Liver (tissue), 9 donors: ENCODE data around the gene CYREN. TPM values are rescaled to one million over a fixed set of nuclear protein-coding genes. Genes with fewer than 3 reads are reported as not detected.

ENCODE experiments used
- DNase-seq: peaks from one replicate; pipeline ENCODE4 v3.0.0-alpha.2; 2017; ENCODE audit warnings: low spot score
- H3K27ac ChIP-seq, 2 donors: one replicate each; pipeline ENCODE4 v1.7.0; 2013; ENCODE audit warnings: inconsistent platforms in 2 of 2, low read length in 2 of 2, control low read depth in 1 of 2, low read depth in 1 of 2, mild to moderate bottlenecking in 1 of 2
- H3K27me3 ChIP-seq, 4 donors: one replicate each; pipeline versions ENCODE4 v1.6.1 to v1.7.0; 2013; ENCODE audit warnings: low read length in 3 of 4, inconsistent platforms in 1 of 4, mild to moderate bottlenecking in 1 of 4, moderate library complexity in 1 of 4; ENCODE audit not compliant: control insufficient read depth in 4 of 4, insufficient read depth in 4 of 4
- H3K36me3 ChIP-seq, 4 donors: one replicate each; pipeline versions ENCODE4 v1.6.1 to v1.7.0; 2013; ENCODE audit warnings: low read length in 3 of 4, mild to moderate bottlenecking in 3 of 4, low read depth in 1 of 4, moderate library complexity in 1 of 4; ENCODE audit not compliant: control insufficient read depth in 4 of 4, insufficient read depth in 3 of 4
- H3K4me1 ChIP-seq, 4 donors: one replicate each; pipeline versions ENCODE4 v1.6.1 to v1.7.0; 2013; ENCODE audit warnings: low read length in 3 of 4, mild to moderate bottlenecking in 3 of 4, moderate library complexity in 1 of 4; ENCODE audit not compliant: control insufficient read depth in 4 of 4, insufficient read depth in 4 of 4
- H3K4me3 ChIP-seq, 3 donors: one replicate each; pipeline versions ENCODE4 v1.6.1 to v1.7.0; 2013; ENCODE audit warnings: low read length in 3 of 3, control low read depth in 1 of 3, low read depth in 1 of 3, mild to moderate bottlenecking in 1 of 3
- H3K9ac ChIP-seq, 2 donors: one replicate each; pipeline ENCODE4 v1.7.0; 2013; ENCODE audit warnings: low read length in 2 of 2, mild to moderate bottlenecking in 2 of 2, moderate library complexity in 2 of 2, control low read depth in 1 of 2, low read depth in 1 of 2
- H3K9me3 ChIP-seq, 4 donors: one replicate each; pipeline versions ENCODE4 v1.6.1 to v1.7.0; 2013; ENCODE audit warnings: low read length in 3 of 4; ENCODE audit not compliant: control insufficient read depth in 4 of 4
- ATF3 ChIP-seq: IDR thresholded peaks from 2 replicates; pipeline ENCODE4 v1.6.1; 2016; ENCODE audit warnings: antibody characterized with exemption
- CTCF ChIP-seq: fragments of 150-350 bp; IDR thresholded peaks from 2 replicates; pipeline ENCODE4 v1.5.1; 2017; ENCODE audit warnings: improper control_type of control experiment, low read depth, low read length; ENCODE audit not compliant: missing input control
- EGR1 ChIP-seq, 2 donors: IDR thresholded peaks; 2 replicates each; pipeline ENCODE4 v1.6.1; 2016 to 2018; ENCODE audit warnings: antibody characterized with exemption in 2 of 2, low read depth in 2 of 2
- FOXA1 ChIP-seq: IDR thresholded peaks from 2 replicates; pipeline ENCODE4 v1.6.1; 2016; ENCODE audit warnings: antibody characterized with exemption
- FOXA2 ChIP-seq: IDR thresholded peaks from 2 replicates; pipeline ENCODE4 v1.6.1; 2016; ENCODE audit warnings: antibody characterized with exemption
- GABPA ChIP-seq, 2 donors: IDR thresholded peaks in 1 of 2; conservative IDR thresholded peaks in 1 of 2; 2 replicates each; pipeline ENCODE4 v1.6.1; 2016; ENCODE audit warnings: antibody characterized with exemption in 2 of 2, mild to moderate bottlenecking in 1 of 2, moderate library complexity in 1 of 2
- HNF4A ChIP-seq, 2 donors: conservative IDR thresholded peaks; 2 replicates each; pipeline ENCODE4 v1.6.1; 2016; ENCODE audit warnings: antibody characterized with exemption in 2 of 2, mild to moderate bottlenecking in 2 of 2
- HNF4G ChIP-seq: IDR thresholded peaks from 2 replicates; pipeline ENCODE4 v1.6.1; 2016; ENCODE audit warnings: antibody characterized with exemption
- JUND ChIP-seq, 2 donors: IDR thresholded peaks; 2 replicates each; pipeline ENCODE4 v1.6.1; 2016; ENCODE audit warnings: antibody characterized with exemption in 2 of 2
- MAX ChIP-seq: IDR thresholded peaks from 2 replicates; pipeline ENCODE4 v1.6.1; 2016; ENCODE audit warnings: antibody characterized with exemption
- NR2F2 ChIP-seq: IDR thresholded peaks from 2 replicates; pipeline ENCODE4 v1.6.1; 2016; ENCODE audit warnings: antibody characterized with exemption
- RAD21 ChIP-seq, 2 donors: IDR thresholded peaks; 2 replicates each; pipeline ENCODE4 v1.6.1; 2016; ENCODE audit warnings: antibody characterized with exemption in 2 of 2, mild to moderate bottlenecking in 2 of 2
- RXRA ChIP-seq, 2 donors: IDR thresholded peaks; 2 replicates each; pipeline ENCODE4 v1.6.1; 2017 to 2018; ENCODE audit warnings: antibody characterized with exemption in 2 of 2, mild to moderate bottlenecking in 1 of 2
- SP1 ChIP-seq: IDR thresholded peaks from 2 replicates; pipeline ENCODE4 v1.6.1; 2018; ENCODE audit warnings: antibody characterized with exemption, mild to moderate bottlenecking
- TAF1 ChIP-seq: conservative IDR thresholded peaks from 2 replicates; pipeline ENCODE4 v1.6.1; 2016; ENCODE audit warnings: antibody characterized with exemption, mild to moderate bottlenecking
- YY1 ChIP-seq: IDR thresholded peaks from 2 replicates; pipeline ENCODE4 v1.6.1; 2016; ENCODE audit warnings: antibody characterized with exemption, mild to moderate bottlenecking
- ZBTB33 ChIP-seq: IDR thresholded peaks from 2 replicates; pipeline ENCODE4 v1.6.1; 2016; ENCODE audit warnings: antibody characterized with exemption
- WGBS: extraction: QIAGEN DNeasy Blood & Tissue Kit; methylation state at CpG from one replicate; pipeline ENCODE4 v1.1.7; 2013; 5-methylcytosine and 5-hydroxymethylcytosine counted together
- polyA plus RNA-seq, 2 donors: library from polyadenylated mRNA; stranded (reverse) in 1 of 2; unstranded in 1 of 2; fragments of 200-250 nt in 1 of 2; fragments of >200 nt in 1 of 2; fragmentation: Nextera tagmentation in 1 of 2; extraction: Ambion mirVana in 1 of 2; gene quantifications; one replicate each; pipeline versions ENCODE4 v1.2.1 to v1.2.3, GENCODE V29; 2013 to 2015
- total RNA-seq, 2 donors: library from RNA; depleted of rRNA; stranded (reverse); fragments of >200 nt; gene quantifications; one replicate each; pipeline ENCODE4 v1.2.3, GENCODE V29; 2014
- TF ChIP-seq, protein P1 (sequence below): IDR thresholded peaks from 2 replicates; pipeline ENCODE4 v1.6.1; 2016; ENCODE audit warnings: antibody characterized with exemption, mild to moderate bottlenecking
- donor health status: healthy.
- donor health status: healthy.
- donor health status: healthy.
- donor health status: healthy.
- donor health status: healthy.

CYREN gene
- total and polyA plus RNA-seq, 4 donors = 13.2 to 20.3 (median 16.0) TPM

DNA sequence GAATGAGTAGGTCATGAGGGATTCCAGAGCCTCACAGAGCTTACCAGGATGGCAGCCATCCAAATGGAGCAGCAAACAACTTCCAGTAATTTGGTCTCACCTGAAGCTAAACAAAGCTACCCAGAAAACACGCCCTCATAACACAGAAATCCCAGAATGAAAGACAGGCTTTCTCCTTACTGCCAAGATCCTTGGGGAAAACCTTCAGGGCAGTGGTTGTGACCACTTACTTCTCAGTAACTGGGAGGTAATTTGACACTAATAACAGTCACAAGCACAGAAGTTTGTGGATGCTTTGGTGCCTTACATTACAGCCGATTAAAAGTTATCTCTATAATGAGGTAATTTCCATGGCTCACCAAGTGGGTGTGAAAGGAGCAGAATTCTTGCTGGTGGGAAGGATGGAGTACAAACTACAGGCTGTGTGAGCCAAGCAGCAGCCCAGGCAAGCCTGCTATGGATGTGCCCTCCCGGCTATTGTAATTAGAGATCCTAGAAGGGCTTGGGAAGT lies 30.4 kb upstream of the CYREN start (continued):
- TF ChIP-seq ZBTB33 (no peak), HNF4A (conservative IDR thresholded peaks at IDR 0.05) (no peak), JUND (IDR thresholded peaks at IDR 0.05) (no peak)

DNA sequence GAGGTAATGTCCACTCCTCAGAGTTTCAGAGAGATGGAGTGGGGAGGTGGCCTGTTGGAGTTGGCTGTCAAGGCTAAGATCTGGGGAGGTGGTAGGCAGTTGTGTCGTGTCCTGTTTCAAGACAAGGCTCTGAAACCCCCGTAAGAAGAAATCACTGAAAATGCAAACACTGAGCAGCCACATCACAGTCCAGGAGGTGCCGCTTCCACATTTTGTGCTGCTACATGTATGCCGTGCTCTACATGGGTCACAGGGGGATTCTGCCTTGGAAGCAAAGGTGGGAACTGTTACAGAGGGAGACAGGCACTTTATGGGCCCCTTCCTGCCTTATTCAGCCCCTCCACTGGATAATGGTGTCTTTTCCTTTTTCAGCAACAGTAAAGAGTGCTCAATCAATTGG lies 28.9 kb upstream of the CYREN start:
- no peaks in the 10 kb centered on the region for H3K27me3 ChIP-seq
- 96% methylated on average over 4 of the region's 4 CpGs for WGBS
- H3K27ac ChIP-seq = no peak overlapping the region
- no peak overlapping the region for H3K9ac ChIP-seq
- DNase-seq = no peak
- H3K36me3 ChIP-seq = peaks cover 13 to 64% (median 46%) of the 10 kb centered on the region in 4 donors
- H3K4me3 ChIP-seq = no peak overlapping the region
- TF ChIP-seq ATF3 (no peak), HNF4G (no peak), HNF4A (conservative IDR thresholded peaks at IDR 0.05) (no peak), JUND (IDR thresholded peaks at IDR 0.05) (no peak), TAF1 (no peak), ZBTB33 (no peak), CTCF (no peak), EGR1 (IDR thresholded peaks at IDR 0.05; ENCODE audit: low read depth in 2 of 2) (no peak), GABPA (IDR thresholded peaks at IDR 0.05 in 1 of 2, conservative IDR thresholded peaks at IDR 0.05 in 1 of 2) (no peak), MAX (no peak), YY1 (no peak), RXRA (IDR thresholded peaks at IDR 0.05) (no peak), RAD21 (IDR thresholded peaks at IDR 0.05) (no peak), NR2F2 (no peak), FOXA1 (no peak), FOXA2 (no peak), SP1 (no peak)
- TF ChIP-seq, protein P1, sequence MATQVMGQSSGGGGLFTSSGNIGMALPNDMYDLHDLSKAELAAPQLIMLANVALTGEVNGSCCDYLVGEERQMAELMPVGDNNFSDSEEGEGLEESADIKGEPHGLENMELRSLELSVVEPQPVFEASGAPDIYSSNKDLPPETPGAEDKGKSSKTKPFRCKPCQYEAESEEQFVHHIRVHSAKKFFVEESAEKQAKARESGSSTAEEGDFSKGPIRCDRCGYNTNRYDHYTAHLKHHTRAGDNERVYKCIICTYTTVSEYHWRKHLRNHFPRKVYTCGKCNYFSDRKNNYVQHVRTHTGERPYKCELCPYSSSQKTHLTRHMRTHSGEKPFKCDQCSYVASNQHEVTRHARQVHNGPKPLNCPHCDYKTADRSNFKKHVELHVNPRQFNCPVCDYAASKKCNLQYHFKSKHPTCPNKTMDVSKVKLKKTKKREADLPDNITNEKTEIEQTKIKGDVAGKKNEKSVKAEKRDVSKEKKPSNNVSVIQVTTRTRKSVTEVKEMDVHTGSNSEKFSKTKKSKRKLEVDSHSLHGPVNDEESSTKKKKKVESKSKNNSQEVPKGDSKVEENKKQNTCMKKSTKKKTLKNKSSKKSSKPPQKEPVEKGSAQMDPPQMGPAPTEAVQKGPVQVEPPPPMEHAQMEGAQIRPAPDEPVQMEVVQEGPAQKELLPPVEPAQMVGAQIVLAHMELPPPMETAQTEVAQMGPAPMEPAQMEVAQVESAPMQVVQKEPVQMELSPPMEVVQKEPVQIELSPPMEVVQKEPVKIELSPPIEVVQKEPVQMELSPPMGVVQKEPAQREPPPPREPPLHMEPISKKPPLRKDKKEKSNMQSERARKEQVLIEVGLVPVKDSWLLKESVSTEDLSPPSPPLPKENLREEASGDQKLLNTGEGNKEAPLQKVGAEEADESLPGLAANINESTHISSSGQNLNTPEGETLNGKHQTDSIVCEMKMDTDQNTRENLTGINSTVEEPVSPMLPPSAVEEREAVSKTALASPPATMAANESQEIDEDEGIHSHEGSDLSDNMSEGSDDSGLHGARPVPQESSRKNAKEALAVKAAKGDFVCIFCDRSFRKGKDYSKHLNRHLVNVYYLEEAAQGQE = no peak
- H3K9me3 ChIP-seq = no peaks in the 10 kb centered on the region
- H3K4me1 ChIP-seq = no peaks in the 10 kb centered on the region
